Bronchial epithelial cell (primary cell): ENCODE measurements around the gene EIF3B. TPM values are rescaled to one million over a fixed set of nuclear protein-coding genes. Genes with fewer than 3 reads are reported as not detected.
"Not testable (repeated sequence)": the region's sequence is repeated elsewhere in the genome, so short reads cannot be mapped to it uniquely, and the experiment has no call there.

Source experiments
- DNase-seq: peaks from one replicate; pipeline ENCODE4 v3.0.0-alpha.2; 2010; ENCODE audit warnings: low read depth
- FAIRE-seq: peaks from 2 replicates; lab custom pipeline; 2011; peaks lifted over from hg19 to GRCh38; lab: Jason Lieb, UNC
- H3K27me3 ChIP-seq: 2 replicates; pipeline ENCODE4 v1.5.1; 2011; ENCODE audit warnings: low read length; ENCODE audit not compliant: control insufficient read depth, insufficient read depth
- H3K36me3 ChIP-seq: 2 replicates; pipeline ENCODE4 v1.5.1; 2011; ENCODE audit warnings: low read length; ENCODE audit not compliant: control insufficient read depth, insufficient read depth
- H3K4me3 ChIP-seq: 2 replicates; pipeline ENCODE4 v1.5.1; 2011; ENCODE audit warnings: mild to moderate bottlenecking, low read depth, low read length, control low read depth
- CTCF ChIP-seq: IDR thresholded peaks from 2 replicates; pipeline ENCODE4 v1.5.1; 2011; ENCODE audit warnings: mild to moderate bottlenecking, moderate library complexity, low read length, control low read depth, inconsistent platforms; ENCODE audit not compliant: insufficient read depth, severe bottlenecking
- total RNA-seq: library from RNA; depleted of rRNA; stranded (reverse); fragments of >200 nt; gene quantifications from 2 replicates; pipeline ENCODE4 v1.2.1, GENCODE V29; 2014

EIF3B gene
- total RNA-seq, 1 donor from 2014 or later: 262 TPM

- no peak for FAIRE-seq
- no peak overlapping the region for H3K4me3 ChIP-seq
- DNase-seq: no peak
- no peaks in the 10 kb centered on the region for H3K36me3 ChIP-seq
- TF ChIP-seq CTCF: no peak
- no peaks in the 10 kb centered on the region for H3K27me3 ChIP-seq
Measured at GRCh38 chr7:2416063-2416462, 61.4 kb downstream of the EIF3B start.

GRCh38 chr7:2416650-2417049 is 62.0 kb downstream of the EIF3B start:
- no peak for TF ChIP-seq CTCF

GRCh38 chr7:2417178-2417577 is 62.6 kb downstream of the EIF3B start:
- not testable (repeated sequence) for H3K4me3 ChIP-seq, H3K36me3 ChIP-seq, DNase-seq, FAIRE-seq, H3K27me3 ChIP-seq

More at GRCh38 chr7:2416650-2417049, 62.0 kb downstream of the EIF3B start:
- H3K36me3 ChIP-seq: no peaks in the 10 kb centered on the region
- no peak overlapping the region for H3K4me3 ChIP-seq
- DNase-seq (no peak), FAIRE-seq (no peak)
- no peaks in the 10 kb centered on the region for H3K27me3 ChIP-seq

GRCh38 chr7:2417981-2418481 is 63.4 kb downstream of the EIF3B start:
- no peak for FAIRE-seq
- H3K4me3 ChIP-seq: no peak overlapping the region
- TF ChIP-seq CTCF: no peak

GRCh38 chr7:2420216-2420933 is 65.7 kb downstream of the EIF3B start:
- Histone ChIP-seq H3K27me3 (no peaks in the 10 kb centered on the region), H3K4me3 (no peak overlapping the region), H3K36me3 (no peaks in the 10 kb centered on the region)
- FAIRE-seq (no peak), DNase-seq (no peak)
- TF ChIP-seq CTCF: no peak

More at GRCh38 chr7:2417981-2418481, 63.4 kb downstream of the EIF3B start:
- no peaks in the 10 kb centered on the region for H3K27me3 ChIP-seq
- no peaks in the 10 kb centered on the region for H3K36me3 ChIP-seq
- no peak for DNase-seq

GRCh38 chr7:2421943-2422310 is 67.3 kb downstream of the EIF3B start:
- no peak overlapping the region for H3K4me3 ChIP-seq
- no peak for TF ChIP-seq CTCF
- no peaks in the 10 kb centered on the region for H3K27me3 ChIP-seq
- FAIRE-seq (no peak), DNase-seq (no peak)
- no peaks in the 10 kb centered on the region for H3K36me3 ChIP-seq
